HepG2 (cell line): ENCODE data around the gene SLC22A12. TPM values are rescaled to one million over a fixed set of nuclear protein-coding genes. Genes with fewer than 3 reads are reported as not detected.

ENCODE experiments used
- ATAC-seq: fragments of 200-7000 bp; cut with Tn5 transposase; 3 replicates; pipeline ENCODE4 v1.9.1; 2020; ENCODE audit warnings: mild to moderate bottlenecking, moderate library complexity
- BruUV-seq: library from RNA; stranded (reverse); fragments of 400-500 nt; replicated peaks from 2 replicates; lab custom pipeline; 2021; lab: Mats Ljungman, UMichigan
- CTCF ChIA-PET: fragments of 300-600 bp; formaldehyde crosslinking; extraction: SDS; loops from one replicate; lab custom pipeline; 2021; ENCODE audit warnings: low total read pairs, inconsistent platforms, low intra/inter-chr PET ratio; lab: Yijun Ruan, JAX
- POLR2A ChIA-PET: fragments of 350-600 bp; sonication (Branson Sonifier 250); formaldehyde crosslinking; loops from one replicate; lab custom pipeline; 2020; ENCODE audit warnings: antibody characterized with exemption, inconsistent platforms; lab: Yijun Ruan, JAX
- DNase-seq: peaks from one replicate; pipeline ENCODE4 v3.0.0-alpha.2; 2015; ENCODE audit warnings: low spot score
- FAIRE-seq: peaks from 3 replicates; lab custom pipeline; 2011; peaks lifted over from hg19 to GRCh38; lab: Jason Lieb, UNC
- H2AFZ ChIP-seq: one replicate; pipeline ENCODE4 v1.6.1; 2011; ENCODE audit warnings: low read length, inconsistent platforms
- H3K27ac ChIP-seq: fragments of 300-600 bp; 3 replicates; pipeline ENCODE4 v1.8.0; 2011; ENCODE audit warnings: mixed run types, mild to moderate bottlenecking, mixed read lengths, low read length, inconsistent platforms; ENCODE audit not compliant: insufficient read depth; ENCODE audit errors: extremely low read length
- H3K27me3 ChIP-seq, 2 experiments: fragments of 200-600 bp in 1 of 2; 2 replicates in 1 of 2; 3 replicates in 1 of 2; pipeline versions ENCODE4 v1.6.0 to v1.8.0; 2011; ENCODE audit warnings: low read length in 2 of 2, mild to moderate bottlenecking in 2 of 2, moderate library complexity in 2 of 2, inconsistent platforms in 1 of 2; ENCODE audit not compliant: insufficient read depth in 2 of 2, control insufficient read depth in 1 of 2
- H3K36me3 ChIP-seq, 2 experiments: fragments of 200-600 bp in 1 of 2; replicated peaks in 1 of 2; 2 replicates in 1 of 2; 3 replicates in 1 of 2; pipeline versions ENCODE4 v1.5.1 to v1.8.0; 2011; ENCODE audit warnings: low read length in 2 of 2, inconsistent platforms in 1 of 2; ENCODE audit not compliant: insufficient read depth in 2 of 2, control insufficient read depth in 1 of 2
- H3K4me1 ChIP-seq: 2 replicates; pipeline ENCODE4 v1.5.1; 2012; ENCODE audit warnings: low read length, inconsistent platforms; ENCODE audit not compliant: insufficient read depth
- H3K4me2 ChIP-seq: 2 replicates; pipeline ENCODE4 v1.6.0; 2011; ENCODE audit warnings: low read depth, low read length, inconsistent platforms
- H3K4me3 ChIP-seq, 3 experiments: fragments of 200-600 bp in 1 of 3; sonication (generic), shearing (Covaris generic) in 1 of 3; replicated peaks in 1 of 3; 2 replicates each; pipeline ENCODE4 v1.5.1; 2011 to 2016; ENCODE audit warnings: low read length in 3 of 3, inconsistent platforms in 2 of 3, low read depth in 2 of 3, mild to moderate bottlenecking in 2 of 3, control low read depth in 1 of 3, mixed read lengths in 1 of 3; ENCODE audit not compliant: insufficient read depth in 1 of 3
- H3K79me2 ChIP-seq: one replicate; pipeline ENCODE4 v1.6.1; 2011; ENCODE audit warnings: low read length, inconsistent platforms; ENCODE audit not compliant: insufficient read depth
- H3K9ac ChIP-seq: 2 replicates; pipeline ENCODE4 v1.6.0; 2011; ENCODE audit warnings: mild to moderate bottlenecking, low read depth, low read length, inconsistent platforms; ENCODE audit not compliant: insufficient read depth
- H3K9me3 ChIP-seq: 2 replicates; pipeline ENCODE4 v1.5.1; 2012; ENCODE audit warnings: mild to moderate bottlenecking, low read length
- H4K20me1 ChIP-seq: 2 replicates; pipeline ENCODE4 v1.6.0; 2011; ENCODE audit warnings: inconsistent platforms, mild to moderate bottlenecking, low read length, moderate library complexity; ENCODE audit not compliant: insufficient read depth
- ATF4 ChIP-seq, 2 experiments: fragments of 450-650 bp in 1 of 2; sonication (generic) in 1 of 2; formaldehyde crosslinking; IDR thresholded peaks; 2 replicates each; pipeline versions ENCODE4 v1.5.0 to v1.8.0; 2020 to 2022; ENCODE audit warnings: mild to moderate bottlenecking in 1 of 2, missing genetic modification reagents in 1 of 2
- DR1 ChIP-seq: sonication (generic); formaldehyde crosslinking; IDR thresholded peaks from 2 replicates; pipeline ENCODE4 v1.8.0; 2021; ENCODE audit warnings: mild to moderate bottlenecking, missing genetic modification reagents, inconsistent platforms
- HES4 ChIP-seq: sonication (generic); formaldehyde crosslinking; IDR thresholded peaks from 2 replicates; pipeline ENCODE4 v1.9.0; 2021; ENCODE audit warnings: mild to moderate bottlenecking, missing genetic modification reagents, borderline replicate concordance
- ISL2 ChIP-seq: sonication (generic); formaldehyde crosslinking; IDR thresholded peaks from 2 replicates; pipeline ENCODE4 v1.5.0; 2020; ENCODE audit warnings: missing genetic modification reagents
- MXI1 ChIP-seq: IDR thresholded peaks from 3 replicates; pipeline ENCODE4 v1.6.1; 2012; ENCODE audit warnings: low read depth, low read length, inconsistent platforms, borderline replicate concordance
- NCOA2 ChIP-seq: sonication (generic); formaldehyde crosslinking; IDR thresholded peaks from 2 replicates; pipeline ENCODE4 v1.8.0; 2022; ENCODE audit warnings: inconsistent platforms
- SMC3 ChIP-seq: IDR thresholded peaks from 2 replicates; pipeline ENCODE4 v1.6.1; 2011; ENCODE audit warnings: low read length, improper control_type of control experiment
- SRF ChIP-seq: IDR thresholded peaks from 2 replicates; pipeline ENCODE4 v1.6.1; 2011; ENCODE audit warnings: mild to moderate bottlenecking, low read depth, low read length, moderate library complexity
- STAT6 ChIP-seq: sonication (generic); formaldehyde crosslinking; IDR thresholded peaks from 2 replicates; pipeline ENCODE4 v1.4.0; 2020; ENCODE audit warnings: missing genetic modification reagents, mild to moderate bottlenecking, borderline replicate concordance
- TP53 ChIP-seq: sonication (generic); formaldehyde crosslinking; conservative IDR thresholded peaks from 2 replicates; pipeline ENCODE4 v1.4.0; 2020; ENCODE audit warnings: missing genetic modification reagents
- ZFP82 ChIP-seq: sonication (generic); formaldehyde crosslinking; IDR thresholded peaks from 2 replicates; pipeline ENCODE4 v1.5.1; 2020; ENCODE audit warnings: mild to moderate bottlenecking, missing genetic modification reagents, borderline replicate concordance
- ZNF101 ChIP-seq: sonication (generic); formaldehyde crosslinking; IDR thresholded peaks from 2 replicates; pipeline ENCODE4 v1.4.0; 2020; ENCODE audit warnings: mild to moderate bottlenecking, low read depth, missing genetic modification reagents, borderline replicate concordance
- ZNF33B ChIP-seq: sonication (generic); formaldehyde crosslinking; IDR thresholded peaks from 2 replicates; pipeline ENCODE4 v1.5.1; 2020; ENCODE audit warnings: mild to moderate bottlenecking, missing genetic modification reagents
- ZNF576 ChIP-seq: sonication (generic); formaldehyde crosslinking; IDR thresholded peaks from 2 replicates; pipeline ENCODE4 v1.4.0; 2020; ENCODE audit warnings: mild to moderate bottlenecking, missing genetic modification reagents
- ZNF788 ChIP-seq: sonication (generic); formaldehyde crosslinking; IDR thresholded peaks from 2 replicates; pipeline ENCODE4 v1.5.0; 2020; ENCODE audit warnings: mild to moderate bottlenecking, missing genetic modification reagents, borderline replicate concordance
- WGBS: methylation state at CpG from one replicate; pipeline ENCODE4 v1.1.6; 2017; ENCODE audit warnings: low lambda C conversion rate; 5-methylcytosine and 5-hydroxymethylcytosine counted together
- in situ Hi-C: cut with HindIII; loops from 2 replicates; pipeline ENCODE4 v1.10.0; 2017; ENCODE audit warnings: low pct_unique_long_range_greater_than_20kb; ENCODE audit not compliant: extremely low pct_ligation_motif_present
- intact Hi-C: fragments of 100-400 bp; cut with micrococcal nuclease; formaldehyde crosslinking; loops from one replicate; pipeline ENCODE4 v1.10.0; 2022; ENCODE audit not compliant: unreplicated experiment
- polyA plus RNA-seq, 8 experiments: library from polyadenylated mRNA; depleted of rRNA in 3 of 8; stranded (reverse) in 7 of 8; unstranded in 1 of 8; fragments of >200 nt; fragmentation: Illumina TruSeq in 4 of 8; extraction: Trizol in 4 of 8; gene quantifications; 2 replicates each; pipeline versions ENCODE4 v1.2.1 to v1.2.3, GENCODE V29; 2011 to 2016; ENCODE audit warnings: low read depth in 4 of 8, missing spikeins in 1 of 8, mixed read lengths in 1 of 8; ENCODE audit not compliant: insufficient read depth in 1 of 8
- total RNA-seq, 5 experiments: library from RNA; depleted of rRNA; stranded (reverse); fragments of >200 nt; fragmentation: Illumina TruSeq; extraction: Trizol; gene quantifications; 2 replicates each; pipeline ENCODE4 v1.2.3, GENCODE V29; 2016; ENCODE audit warnings: low read depth in 1 of 5

Gene SLC22A12
- total and polyA plus RNA-seq, 2 of the 13 experiments (the other 11 are each of a cell fraction or from before 2014, with no cell fraction given): not detected

- no peak overlapping the region for H3K4me2 ChIP-seq
- H3K4me1 ChIP-seq: no peaks in the 10 kb centered on the region
- 10% methylated on average over 15 of the region's 30 CpGs for WGBS
- CTCF ChIA-PET: no interaction called here
- peaks cover 12 to 62% of the 10 kb centered on the region in 2 experiments; a peak in 4 of 5 replicates for H3K27me3 ChIP-seq
- no peak overlapping the region for H2AFZ ChIP-seq
- intact Hi-C loops: no loop called here
- no peaks in the 10 kb centered on the region for H3K36me3 ChIP-seq
- H3K9ac ChIP-seq: no peak overlapping the region
- POLR2A ChIA-PET: no interaction called here
- no peaks in the 10 kb centered on the region for H3K79me2 ChIP-seq
- no peak for DNase-seq
- no peak overlapping the region for H3K27ac ChIP-seq
- TF ChIP-seq ZFP82: no peak
- TF ChIP-seq ATF4 (CRISPR knock-in tag; IDR thresholded peaks at IDR 0.05): no peak
- no peak for TF ChIP-seq ZNF33B
- no peak for TF ChIP-seq ZNF788 (CRISPR knock-in tag)
- TF ChIP-seq TP53 (CRISPR knock-in tag): no peak
- TF ChIP-seq, all 625 proteins: peak for 0
- ATAC-seq (no peak), FAIRE-seq (no peak)
- no peaks in the 10 kb centered on the region for H4K20me1 ChIP-seq
- no peaks in the 10 kb centered on the region for H3K9me3 ChIP-seq
- in situ Hi-C loops: no loop called here
- BruUV-seq: no TSS peak
- H3K4me3 ChIP-seq: no peak overlapping the region
These were observed 51.4 kb downstream of the SLC22A12 start for GRCh38 chr11:64642418-64642735.

- H3K36me3 ChIP-seq: no peaks in the 10 kb centered on the region
- H3K9me3 ChIP-seq: no peaks in the 10 kb centered on the region
- H3K27ac ChIP-seq: no peak overlapping the region
- BruUV-seq: no TSS peak
- no peak overlapping the region for H2AFZ ChIP-seq
- H3K4me2 ChIP-seq: no peak overlapping the region
- ChIA-PET CTCF (no interaction called here), POLR2A (no interaction called here)
- FAIRE-seq (no peak), DNase-seq (no peak), ATAC-seq (no peak)
- TF ChIP-seq HES4 (CRISPR knock-in tag): no peak
- TF ChIP-seq STAT6 (CRISPR knock-in tag): no peak
- TF ChIP-seq DR1: no peak
- TF ChIP-seq NCOA2 (CRISPR knock-in tag): no peak
- no peak for TF ChIP-seq SRF
- no peak for TF ChIP-seq ZNF101 (CRISPR knock-in tag)
- TF ChIP-seq ISL2: no peak
- no peak for TF ChIP-seq ZNF576
- TF ChIP-seq MXI1: no peak
- TF ChIP-seq SMC3: no peak
- H4K20me1 ChIP-seq: no peaks in the 10 kb centered on the region
- no peak overlapping the region for H3K9ac ChIP-seq
- 23% methylated on average over 33 of the region's 36 CpGs for WGBS
- no peaks in the 10 kb centered on the region for H3K79me2 ChIP-seq
- H3K4me1 ChIP-seq: no peaks in the 10 kb centered on the region
- H3K4me3 ChIP-seq: no peak overlapping the region
- in situ Hi-C loops: no loop called here
- H3K27me3 ChIP-seq: peaks cover 12 to 67% of the 10 kb centered on the region in 2 experiments; a peak in 4 of 5 replicates
- intact Hi-C loops: no loop called here
These were observed 51.8 kb downstream of the SLC22A12 start for GRCh38 chr11:64642871-64643255.
